Adrenal gland (tissue), 5 donors: ENCODE data around the gene EBNA1BP2.

Experiments used
- POLR2A ChIP-seq, 2 donors: fragments of 450-650 bp; IDR thresholded peaks; one replicate each; pipeline ENCODE4 v1.6.1; 2017; ENCODE audit warnings: antibody characterized with exemption in 2 of 2, mild to moderate bottlenecking in 2 of 2, moderate library complexity in 1 of 2
- TF ChIP-seq, protein P1 (sequence below), 6 experiments: fragments of 450-650 bp in 4 of 6; fragments of 200-600 bp in 2 of 6; sonication (generic) in 1 of 6; IDR thresholded peaks; 1 replicate in 5 of 6; 2 replicates in 1 of 6; pipeline versions ENCODE4 v1.5.1 to v1.8.0; 2016 to 2021; ENCODE audit warnings: antibody characterized with exemption in 6 of 6, mild to moderate bottlenecking in 2 of 6, moderate library complexity in 1 of 6
- donor health status: DM: no; HTN: no; CAD: no.

- TF ChIP-seq, protein P1, sequence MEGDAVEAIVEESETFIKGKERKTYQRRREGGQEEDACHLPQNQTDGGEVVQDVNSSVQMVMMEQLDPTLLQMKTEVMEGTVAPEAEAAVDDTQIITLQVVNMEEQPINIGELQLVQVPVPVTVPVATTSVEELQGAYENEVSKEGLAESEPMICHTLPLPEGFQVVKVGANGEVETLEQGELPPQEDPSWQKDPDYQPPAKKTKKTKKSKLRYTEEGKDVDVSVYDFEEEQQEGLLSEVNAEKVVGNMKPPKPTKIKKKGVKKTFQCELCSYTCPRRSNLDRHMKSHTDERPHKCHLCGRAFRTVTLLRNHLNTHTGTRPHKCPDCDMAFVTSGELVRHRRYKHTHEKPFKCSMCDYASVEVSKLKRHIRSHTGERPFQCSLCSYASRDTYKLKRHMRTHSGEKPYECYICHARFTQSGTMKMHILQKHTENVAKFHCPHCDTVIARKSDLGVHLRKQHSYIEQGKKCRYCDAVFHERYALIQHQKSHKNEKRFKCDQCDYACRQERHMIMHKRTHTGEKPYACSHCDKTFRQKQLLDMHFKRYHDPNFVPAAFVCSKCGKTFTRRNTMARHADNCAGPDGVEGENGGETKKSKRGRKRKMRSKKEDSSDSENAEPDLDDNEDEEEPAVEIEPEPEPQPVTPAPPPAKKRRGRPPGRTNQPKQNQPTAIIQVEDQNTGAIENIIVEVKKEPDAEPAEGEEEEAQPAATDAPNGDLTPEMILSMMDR (IDR thresholded peaks at IDR 0.05) = no peak
- no peak for TF ChIP-seq POLR2A (IDR thresholded peaks at IDR 0.05)
Measured at GRCh38 chr1:43144237-43144636, 27.9 kb downstream of the EBNA1BP2 start.
